Stomach (tissue), 4 donors: ENCODE data around the gene ZFP1.

Experiments
- EP300 ChIP-seq: sonication (generic); formaldehyde crosslinking; IDR thresholded peaks from one replicate; pipeline ENCODE4 v1.6.1; 2017; ENCODE audit warnings: antibody characterized with exemption
- POLR2A ChIP-seq, 4 donors: fragments of 450-650 bp; IDR thresholded peaks; one replicate each; pipeline ENCODE4 v1.6.1; 2016; ENCODE audit warnings: antibody characterized with exemption in 4 of 4, control low read depth in 2 of 4, mild to moderate bottlenecking in 1 of 4, moderate library complexity in 1 of 4
- POLR2AphosphoS5 ChIP-seq, 3 donors: sonication (generic); formaldehyde crosslinking; IDR thresholded peaks; one replicate each; pipeline ENCODE4 v1.6.1; 2016; ENCODE audit warnings: antibody characterized with exemption in 3 of 3
- TF ChIP-seq, protein P1 (sequence below), 7 experiments: fragments of 450-650 bp in 4 of 7; fragments of 200-600 bp in 3 of 7; sonication (generic) in 3 of 7; IDR thresholded peaks; one replicate each; pipeline ENCODE4 v1.5.1; 2016 to 2019; ENCODE audit warnings: antibody characterized with exemption in 7 of 7, control low read depth in 2 of 7, mild to moderate bottlenecking in 1 of 7

DNA sequence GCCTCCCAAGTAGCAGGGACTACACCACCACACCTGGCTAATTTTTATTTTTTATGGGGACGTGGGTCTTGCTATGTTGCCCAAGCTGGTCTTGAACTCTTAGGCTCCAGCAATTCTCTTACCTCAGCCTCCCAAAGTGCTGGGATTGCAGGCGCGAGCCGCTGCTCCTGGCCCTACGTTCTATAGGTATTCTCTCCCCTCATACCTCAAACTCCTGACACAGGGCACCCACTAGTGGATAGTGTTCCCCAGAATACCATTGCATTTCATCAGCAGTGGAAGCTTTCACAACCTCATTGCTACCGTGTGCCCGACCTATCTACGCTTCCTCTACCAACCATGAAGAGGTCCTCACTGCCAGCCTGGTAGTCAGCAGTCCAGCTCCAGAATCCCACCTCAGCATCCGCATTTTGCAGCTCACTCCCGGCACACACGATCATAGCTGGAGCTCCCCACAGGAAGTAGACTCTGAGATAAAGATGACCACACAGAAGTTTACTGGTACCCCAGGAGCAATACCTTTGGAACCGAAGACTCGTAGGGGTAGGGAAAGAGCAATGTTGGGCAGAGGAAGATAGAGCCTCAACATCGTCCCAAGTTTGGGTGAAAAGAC is 49.3 kb downstream of the ZFP1 start:
- TF ChIP-seq, protein P1, sequence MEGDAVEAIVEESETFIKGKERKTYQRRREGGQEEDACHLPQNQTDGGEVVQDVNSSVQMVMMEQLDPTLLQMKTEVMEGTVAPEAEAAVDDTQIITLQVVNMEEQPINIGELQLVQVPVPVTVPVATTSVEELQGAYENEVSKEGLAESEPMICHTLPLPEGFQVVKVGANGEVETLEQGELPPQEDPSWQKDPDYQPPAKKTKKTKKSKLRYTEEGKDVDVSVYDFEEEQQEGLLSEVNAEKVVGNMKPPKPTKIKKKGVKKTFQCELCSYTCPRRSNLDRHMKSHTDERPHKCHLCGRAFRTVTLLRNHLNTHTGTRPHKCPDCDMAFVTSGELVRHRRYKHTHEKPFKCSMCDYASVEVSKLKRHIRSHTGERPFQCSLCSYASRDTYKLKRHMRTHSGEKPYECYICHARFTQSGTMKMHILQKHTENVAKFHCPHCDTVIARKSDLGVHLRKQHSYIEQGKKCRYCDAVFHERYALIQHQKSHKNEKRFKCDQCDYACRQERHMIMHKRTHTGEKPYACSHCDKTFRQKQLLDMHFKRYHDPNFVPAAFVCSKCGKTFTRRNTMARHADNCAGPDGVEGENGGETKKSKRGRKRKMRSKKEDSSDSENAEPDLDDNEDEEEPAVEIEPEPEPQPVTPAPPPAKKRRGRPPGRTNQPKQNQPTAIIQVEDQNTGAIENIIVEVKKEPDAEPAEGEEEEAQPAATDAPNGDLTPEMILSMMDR (IDR thresholded peaks at IDR 0.05), result no peak
- TF ChIP-seq POLR2AphosphoS5 (IDR thresholded peaks at IDR 0.05) (no peak), POLR2A (IDR thresholded peaks at IDR 0.05) (no peak), EP300 (no peak)
